ENCODE data around the gene SLC1A4. TPM values are rescaled to one million over a fixed set of nuclear protein-coding genes. Genes with fewer than 3 reads are reported as not detected.

SLC1A4 gene
- 1 to 10 TPM; 3.6 to 5.6 (median 4.3) TPM for total RNA-seq
- polyA plus RNA-seq = 1.2 TPM
- long read RNA-seq, donor 1, full-length matches to known transcripts = 7 of 9 reads
- long read RNA-seq, donor 1, partial matches to known transcripts = 1 of 9 reads
- long read RNA-seq, donor 1, other reads (novel, unspliced or antisense) = 1 of 9 reads
- long read RNA-seq, donor 2, full-length matches to known transcripts = 5 of 5 reads
- long read RNA-seq, donor 2, partial matches to known transcripts = 0 of 5 reads
- long read RNA-seq, donor 2, other reads (novel, unspliced or antisense) = 0 of 5 reads
- long read RNA-seq, donor 3, full-length matches to known transcripts = 14 of 19 reads
- long read RNA-seq, donor 3, partial matches to known transcripts = 0 of 19 reads
- long read RNA-seq, donor 3, other reads (novel, unspliced or antisense) = 5 of 19 reads
- long read RNA-seq, donor 4, full-length matches to known transcripts = 8 of 8 reads
- long read RNA-seq, donor 4, partial matches to known transcripts = 0 of 8 reads
- long read RNA-seq, donor 4, other reads (novel, unspliced or antisense) = 0 of 8 reads

DNA sequence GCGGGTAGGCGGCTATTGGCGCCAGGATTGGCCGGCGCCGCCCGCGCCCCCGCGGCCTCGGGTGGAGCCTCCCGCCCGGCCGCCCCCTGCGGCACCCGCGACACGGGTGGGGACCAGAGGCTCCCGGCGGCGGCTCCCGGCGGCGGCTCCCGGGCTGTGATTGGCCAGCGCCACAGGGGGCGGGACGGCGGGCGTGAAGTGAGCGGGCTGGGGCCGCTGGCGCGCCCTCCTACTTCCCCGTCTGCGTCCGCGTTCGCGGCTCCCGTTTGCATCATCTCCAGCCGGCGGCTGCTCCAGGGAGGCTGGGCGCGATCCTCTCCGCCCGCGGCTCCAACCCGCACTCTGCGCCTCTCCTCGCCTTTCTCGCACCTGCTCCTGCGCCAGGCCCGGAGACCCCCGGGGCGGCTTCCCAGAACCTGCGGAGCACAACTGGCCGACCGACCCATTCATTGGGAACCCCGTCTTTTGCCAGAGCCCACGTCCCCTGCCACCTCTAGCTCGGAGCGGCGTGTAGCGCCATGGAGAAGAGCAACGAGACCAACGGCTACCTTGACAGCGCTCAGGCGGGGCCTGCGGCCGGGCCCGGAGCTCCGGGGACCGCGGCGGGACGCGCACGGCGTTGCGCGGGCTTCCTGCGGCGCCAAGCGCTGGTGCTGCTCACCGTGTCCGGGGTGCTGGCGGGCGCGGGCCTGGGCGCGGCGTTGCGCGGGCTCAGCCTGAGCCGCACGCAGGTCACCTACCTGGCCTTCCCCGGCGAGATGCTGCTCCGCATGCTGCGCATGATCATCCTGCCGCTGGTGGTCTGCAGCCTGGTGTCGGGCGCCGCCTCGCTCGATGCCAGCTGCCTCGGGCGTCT, at the start of gene SLC1A4:
TSS of gene SLC1A4 (plus strand) at position 274 of the 856 bp plus-strand sequence. CDS start at position 519, 245 bp downstream.
- DNase-seq (peak; percentile 95 to 97 (median 97)), ATAC-seq (peak; percentile 98)
- no peaks in the 10 kb centered on the region for H3K9me3 ChIP-seq (ENCODE audit: control insufficient read depth, low read length)
- peak within 1 kb of the TSS; percentile 94 for H3K27ac ChIP-seq (ENCODE audit: low read length)
- H3K27me3 ChIP-seq (ENCODE audit: control insufficient read depth, insufficient read depth) = no peaks in the 10 kb centered on the region
- WGBS = under 1% methylated on average over 109 of the region's 109 CpGs
- peak within 1 kb of the TSS; percentile 61 for H3K4me3 ChIP-seq (ENCODE audit: low read length)
- H3K4me1 ChIP-seq (ENCODE audit: control insufficient read depth, insufficient read depth, low read length) = no peaks in the 10 kb centered on the region
- intact Hi-C loops (cut with DNase I) = no loop called here

DNA sequence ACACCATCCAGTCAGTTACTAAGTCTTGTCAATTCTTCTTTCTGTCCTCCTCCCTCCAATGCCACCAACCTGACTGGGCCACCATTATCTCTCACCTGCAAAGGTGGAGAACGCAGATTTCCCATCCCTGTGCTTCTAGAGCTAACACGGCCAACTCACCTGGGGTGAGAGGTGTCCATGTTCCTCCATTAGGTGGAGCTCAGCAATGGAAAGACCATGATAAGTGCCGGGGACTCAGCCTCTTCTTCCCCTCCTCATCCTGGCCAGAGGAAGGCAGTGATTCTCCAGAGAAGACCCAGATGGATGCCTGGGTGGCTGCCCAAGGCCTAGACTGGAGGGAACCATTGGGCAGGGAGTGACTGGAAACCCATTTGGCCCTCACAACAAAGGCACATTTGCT, 48.1 kb upstream of the SLC1A4 start:
- WGBS = 88% methylated on average over 3 of the region's 3 CpGs
- no peaks in the 10 kb centered on the region for H3K27me3 ChIP-seq (ENCODE audit: control insufficient read depth, insufficient read depth)
- H3K9me3 ChIP-seq (ENCODE audit: control insufficient read depth, low read length) = no peaks in the 10 kb centered on the region
- H3K27ac ChIP-seq (ENCODE audit: low read length) = no peak overlapping the region
- intact Hi-C loops (cut with DNase I) = no loop called here
- ATAC-seq (no peak), DNase-seq (no peak)
- H3K4me1 ChIP-seq (ENCODE audit: control insufficient read depth, insufficient read depth, low read length) = no peaks in the 10 kb centered on the region
- no peak overlapping the region for H3K4me3 ChIP-seq (ENCODE audit: low read length)

GRCh38 chr2:64941801-64942200, 47.4 kb upstream of the SLC1A4 start:
- Histone ChIP-seq H3K9me3 (ENCODE audit: control insufficient read depth, low read length) (no peaks in the 10 kb centered on the region), H3K4me3 (ENCODE audit: low read length) (no peak overlapping the region), H3K27ac (ENCODE audit: low read length) (no peak overlapping the region), H3K27me3 (ENCODE audit: control insufficient read depth, insufficient read depth) (no peaks in the 10 kb centered on the region), H3K4me1 (ENCODE audit: control insufficient read depth, insufficient read depth, low read length) (no peaks in the 10 kb centered on the region)
- intact Hi-C loops (cut with DNase I) = no loop called here
- WGBS = 62% methylated on average over 5 of the region's 5 CpGs
- no peak for ATAC-seq
- DNase-seq = no peak

GRCh38 chr2:64942693-64943092, 46.5 kb upstream of the SLC1A4 start:
- no peak overlapping the region for H3K27ac ChIP-seq (ENCODE audit: low read length)
- H3K4me3 ChIP-seq (ENCODE audit: low read length) = no peak overlapping the region
- H3K27me3 ChIP-seq (ENCODE audit: control insufficient read depth, insufficient read depth) = no peaks in the 10 kb centered on the region
- no peaks in the 10 kb centered on the region for H3K4me1 ChIP-seq (ENCODE audit: control insufficient read depth, insufficient read depth, low read length)
- ATAC-seq (no peak), DNase-seq (no peak)
- WGBS = 94% methylated on average over 5 of the region's 5 CpGs
- intact Hi-C loops (cut with DNase I) = no loop called here
- no peaks in the 10 kb centered on the region for H3K9me3 ChIP-seq (ENCODE audit: control insufficient read depth, low read length)

- no peak overlapping the region for H3K4me3 ChIP-seq (ENCODE audit: low read length)
- 66% methylated on average over 12 of the region's 12 CpGs for WGBS
- H3K27ac ChIP-seq (ENCODE audit: low read length) = no peak overlapping the region
- DNase-seq = peak; percentile 48 to 71 (median 50)
- no peaks in the 10 kb centered on the region for H3K4me1 ChIP-seq (ENCODE audit: control insufficient read depth, insufficient read depth, low read length)
- no peaks in the 10 kb centered on the region for H3K27me3 ChIP-seq (ENCODE audit: control insufficient read depth, insufficient read depth)
- intact Hi-C loops (cut with DNase I) = no loop called here
- H3K9me3 ChIP-seq (ENCODE audit: control insufficient read depth, low read length) = no peaks in the 10 kb centered on the region
- peak; percentile 25 to 57 for ATAC-seq
Measured at GRCh38 chr2:64943387-64944150, 45.6 kb upstream of the SLC1A4 start.

GRCh38 chr2:64944484-64944883, 44.7 kb upstream of the SLC1A4 start:
- Histone ChIP-seq H3K27ac (ENCODE audit: low read length) (no peak overlapping the region), H3K9me3 (ENCODE audit: control insufficient read depth, low read length) (no peaks in the 10 kb centered on the region), H3K4me3 (ENCODE audit: low read length) (no peak overlapping the region), H3K27me3 (ENCODE audit: control insufficient read depth, insufficient read depth) (no peaks in the 10 kb centered on the region), H3K4me1 (ENCODE audit: control insufficient read depth, insufficient read depth, low read length) (no peaks in the 10 kb centered on the region)
- intact Hi-C loops (cut with DNase I) = no loop called here
- DNase-seq (no peak), ATAC-seq (no peak)
- WGBS = 89% methylated on average over 4 of the region's 4 CpGs

- peak in 1 of 3 donors; percentile 64 for DNase-seq
- Histone ChIP-seq H3K4me1 (ENCODE audit: control insufficient read depth, insufficient read depth, low read length) (no peaks in the 10 kb centered on the region), H3K27me3 (ENCODE audit: control insufficient read depth, insufficient read depth) (no peaks in the 10 kb centered on the region), H3K27ac (ENCODE audit: low read length) (no peak overlapping the region), H3K9me3 (ENCODE audit: control insufficient read depth, low read length) (no peaks in the 10 kb centered on the region), H3K4me3 (ENCODE audit: low read length) (no peak overlapping the region)
- WGBS = 59% methylated on average over 14 of the region's 14 CpGs
- peak in 1 of 2 donors; percentile 36 for ATAC-seq
- intact Hi-C loops (cut with DNase I) = no loop called here
Measured at GRCh38 chr2:64945973-64946768, 43.0 kb upstream of the SLC1A4 start.

GRCh38 chr2:64946769-64947247, 42.4 kb upstream of the SLC1A4 start:
- Histone ChIP-seq H3K4me1 (ENCODE audit: control insufficient read depth, insufficient read depth, low read length) (no peaks in the 10 kb centered on the region), H3K9me3 (ENCODE audit: control insufficient read depth, low read length) (no peaks in the 10 kb centered on the region), H3K4me3 (ENCODE audit: low read length) (no peak overlapping the region), H3K27ac (ENCODE audit: low read length) (no peak overlapping the region), H3K27me3 (ENCODE audit: control insufficient read depth, insufficient read depth) (no peaks in the 10 kb centered on the region)
- no peak for DNase-seq
- no peak for ATAC-seq
- intact Hi-C loops (cut with DNase I) = no loop called here

DNA sequence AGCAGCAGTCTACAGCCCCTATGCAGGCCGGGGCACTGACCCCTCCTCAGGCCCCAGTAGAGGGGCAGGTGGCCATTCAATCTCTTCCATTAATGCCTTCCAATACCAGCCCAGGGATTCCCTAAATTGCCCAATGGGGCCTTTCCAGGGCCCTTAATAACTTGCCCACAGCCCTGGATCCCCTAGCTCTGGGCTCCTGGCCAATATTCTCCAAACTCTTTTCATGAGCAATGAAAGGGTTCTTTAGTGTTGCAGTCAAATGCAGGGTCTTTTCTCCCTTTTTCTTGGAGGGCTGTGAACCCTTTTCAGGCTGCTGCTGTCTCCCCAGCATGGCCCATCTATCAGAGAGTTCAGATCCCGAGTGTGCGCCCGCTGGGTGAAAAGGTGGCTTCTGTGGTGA, 41.3 kb upstream of the SLC1A4 start:
- ATAC-seq = no peak
- DNase-seq = no peak
- intact Hi-C loops (cut with DNase I) = no loop called here
- no peaks in the 10 kb centered on the region for H3K4me1 ChIP-seq (ENCODE audit: control insufficient read depth, insufficient read depth, low read length)
- H3K4me3 ChIP-seq (ENCODE audit: low read length) = no peak overlapping the region
- H3K27ac ChIP-seq (ENCODE audit: low read length) = no peak overlapping the region
- no peaks in the 10 kb centered on the region for H3K9me3 ChIP-seq (ENCODE audit: control insufficient read depth, low read length)
- no peaks in the 10 kb centered on the region for H3K27me3 ChIP-seq (ENCODE audit: control insufficient read depth, insufficient read depth)
- 90% methylated on average over 4 of the region's 4 CpGs for WGBS

Measured in right cardiac atrium (tissue), 5 donors.